ENCODE results near the gene MED12.

DNA sequence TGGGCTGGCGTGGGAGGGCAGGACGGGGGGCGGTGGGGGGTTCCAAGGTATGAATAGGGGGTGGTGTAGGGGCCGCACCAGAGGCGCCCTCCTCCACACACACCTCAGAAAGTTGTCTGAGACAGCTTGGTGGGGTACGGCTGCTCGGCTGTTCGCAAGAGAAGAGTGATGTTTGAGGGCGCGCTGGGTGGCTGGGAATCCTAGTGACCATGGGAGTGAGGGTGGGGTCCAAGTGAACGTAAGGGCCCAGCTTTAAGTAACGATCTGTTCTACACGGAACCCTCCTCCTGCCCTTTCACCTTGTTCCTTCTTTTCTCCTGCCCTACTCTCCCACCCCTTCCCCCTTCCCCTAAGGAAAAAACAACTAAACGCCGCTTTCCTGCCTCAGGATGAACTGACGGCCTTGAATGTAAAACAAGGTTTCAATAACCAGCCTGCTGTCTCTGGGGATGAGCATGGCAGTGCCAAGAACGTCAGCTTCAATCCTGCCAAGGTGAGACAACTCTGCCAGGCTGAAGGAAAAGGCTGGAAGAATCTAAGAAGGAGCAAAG lies 664 bp downstream of the MED12 start:
- TF ChIP-seq, protein P1, sequence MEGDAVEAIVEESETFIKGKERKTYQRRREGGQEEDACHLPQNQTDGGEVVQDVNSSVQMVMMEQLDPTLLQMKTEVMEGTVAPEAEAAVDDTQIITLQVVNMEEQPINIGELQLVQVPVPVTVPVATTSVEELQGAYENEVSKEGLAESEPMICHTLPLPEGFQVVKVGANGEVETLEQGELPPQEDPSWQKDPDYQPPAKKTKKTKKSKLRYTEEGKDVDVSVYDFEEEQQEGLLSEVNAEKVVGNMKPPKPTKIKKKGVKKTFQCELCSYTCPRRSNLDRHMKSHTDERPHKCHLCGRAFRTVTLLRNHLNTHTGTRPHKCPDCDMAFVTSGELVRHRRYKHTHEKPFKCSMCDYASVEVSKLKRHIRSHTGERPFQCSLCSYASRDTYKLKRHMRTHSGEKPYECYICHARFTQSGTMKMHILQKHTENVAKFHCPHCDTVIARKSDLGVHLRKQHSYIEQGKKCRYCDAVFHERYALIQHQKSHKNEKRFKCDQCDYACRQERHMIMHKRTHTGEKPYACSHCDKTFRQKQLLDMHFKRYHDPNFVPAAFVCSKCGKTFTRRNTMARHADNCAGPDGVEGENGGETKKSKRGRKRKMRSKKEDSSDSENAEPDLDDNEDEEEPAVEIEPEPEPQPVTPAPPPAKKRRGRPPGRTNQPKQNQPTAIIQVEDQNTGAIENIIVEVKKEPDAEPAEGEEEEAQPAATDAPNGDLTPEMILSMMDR (conservative IDR thresholded peaks at IDR 0.05 in 1 of 2, IDR thresholded peaks at IDR 0.05 in 1 of 2; ENCODE audit: low read depth in 1 of 2, low read length in 2 of 2), result no peak
- no peak for TF ChIP-seq EZH2 (IDR thresholded peaks at IDR 0.05; ENCODE audit: low read length, missing control alignments)

Measured in fibroblast of lung (primary cell).